HL-60 (cell line): ENCODE measurements around the gene LGALS3.

Source experiments
- DNase-seq, 2 experiments: peaks; one replicate each; pipeline ENCODE4 v3.0.0-alpha.2; 2010 to 2020; ENCODE audit warnings: low read depth in 1 of 2, low spot score in 1 of 2
- H3K27ac ChIP-seq: fragments of 250-450 bp; sonication (Bioruptor Pico); replicated peaks from 2 replicates; pipeline ENCODE4 v1.5.1; 2020; ENCODE audit warnings: mild to moderate bottlenecking, moderate library complexity
- H3K27me3 ChIP-seq: fragments of 250-450 bp; sonication (Bioruptor Pico); 2 replicates; pipeline ENCODE4 v1.5.1; 2021; ENCODE audit warnings: mild to moderate bottlenecking, moderate library complexity; ENCODE audit not compliant: insufficient read depth, poor library complexity, severe bottlenecking
- H3K4me3 ChIP-seq: replicated peaks from 2 replicates; pipeline ENCODE4 v1.5.1; 2011; ENCODE audit warnings: mild to moderate bottlenecking, control low read depth, low read length; ENCODE audit not compliant: insufficient read depth
- CTCF ChIP-seq: IDR thresholded peaks from one replicate; pipeline ENCODE4 v1.5.1; 2011; ENCODE audit warnings: low read length, control low read depth, inconsistent platforms; ENCODE audit not compliant: insufficient read depth
- GABPA ChIP-seq: IDR thresholded peaks from 2 replicates; pipeline ENCODE4 v1.6.1; 2012; ENCODE audit warnings: low read depth
- POLR2AphosphoS5 ChIP-seq: IDR thresholded peaks from 2 replicates; pipeline ENCODE4 v1.6.1; 2012; ENCODE audit warnings: low read depth
- REST ChIP-seq: IDR thresholded peaks from 2 replicates; pipeline ENCODE4 v1.6.1; 2012; ENCODE audit warnings: low read depth; ENCODE audit not compliant: insufficient replicate concordance
- SPI1 ChIP-seq: IDR thresholded peaks from 2 replicates; pipeline ENCODE4 v1.6.1; 2012; ENCODE audit warnings: low read depth, mild to moderate bottlenecking, borderline replicate concordance

LGALS3 gene

GRCh38 chr14:55136241-55136640 lies 7.2 kb downstream of the LGALS3 start:
- no peak for DNase-seq

GRCh38 chr14:55136885-55137786 lies 8.1 kb downstream of the LGALS3 start:
- H3K27ac ChIP-seq: no peak overlapping the region
- no peak overlapping the region for H3K4me3 ChIP-seq
- H3K27me3 ChIP-seq: no peaks in the 10 kb centered on the region
- no peak for TF ChIP-seq REST
- DNase-seq: no peak

More at GRCh38 chr14:55136241-55136640, 7.2 kb downstream of the LGALS3 start:
- Histone ChIP-seq H3K27ac (no peak overlapping the region), H3K4me3 (no peak overlapping the region), H3K27me3 (no peaks in the 10 kb centered on the region)
- TF ChIP-seq GABPA (no peak), POLR2AphosphoS5 (no peak), REST (no peak), CTCF (no peak), SPI1 (no peak)

GRCh38 chr14:55138091-55138490 lies 9.0 kb downstream of the LGALS3 start:
- Histone ChIP-seq H3K27me3 (no peaks in the 10 kb centered on the region), H3K4me3 (no peak overlapping the region), H3K27ac (no peak overlapping the region)
- TF ChIP-seq CTCF (no peak), POLR2AphosphoS5 (no peak), REST (no peak), SPI1 (no peak), GABPA (no peak)
- DNase-seq: no peak
